ENCODE measurements around the gene LIN7C. TPM values are rescaled to one million over a fixed set of nuclear protein-coding genes. Genes with fewer than 3 reads are reported as not detected.

Gene LIN7C
- total and polyA plus RNA-seq, 2 of the 8 experiments (the other 6 are each of a cell fraction or from before 2014, with no cell fraction given): 10.5 to 42.7 TPM

- Histone ChIP-seq H2AK5ac (ENCODE audit: low read depth, low read length) (no peak overlapping the region), H4K20me1 (replicated peaks in 1 of 2; ENCODE audit: control insufficient read depth in 1 of 2, insufficient read depth in 2 of 2, low read length in 2 of 2) (peaks cover 0 to 5% of the 10 kb centered on the region in 2 experiments), H3K27ac (ENCODE audit: low read depth, low read length) (no peak overlapping the region), H3K36me3 (ENCODE audit: control insufficient read depth in 2 of 4, insufficient read depth in 4 of 4, low read length in 3 of 4) (peaks cover 6 to 43% (median 17%) of the 10 kb centered on the region in 4 experiments; a peak in 7 of 8 replicates), H4K91ac (replicated peaks; ENCODE audit: insufficient read length, low read length) (no peak overlapping the region), H2BK5ac (ENCODE audit: low read depth, low read length) (no peak overlapping the region), H3K14ac (ENCODE audit: insufficient read length) (no peak overlapping the region), H2BK12ac (ENCODE audit: low read depth, low read length) (no peak overlapping the region), H3K27me3 (replicated peaks in 1 of 4; ENCODE audit: control insufficient read depth in 3 of 4, extremely low read depth in 1 of 4, insufficient read depth in 3 of 4, low read length in 3 of 4) (no peaks in the 10 kb centered on the region), H2AFZ (ENCODE audit: low read length) (no peak overlapping the region), H2BK20ac (ENCODE audit: low read length) (no peak overlapping the region), H3K79me2 (ENCODE audit: control insufficient read depth in 1 of 2, insufficient read depth in 2 of 2, low read length in 2 of 2) (peaks cover 3 to 50% of the 10 kb centered on the region in 2 experiments), H3K79me1 (ENCODE audit: low read depth, low read length) (peaks cover 8% of the 10 kb centered on the region; the same call in 1 of the 2 replicates), H2BK120ac (replicated peaks; ENCODE audit: low read depth, low read length) (no peak overlapping the region), H3K4me1 (replicated peaks in 1 of 4; ENCODE audit: control insufficient read depth in 3 of 4, insufficient read depth in 4 of 4, low read length in 3 of 4) (peaks cover 2 to 3% (median 2%) of the 10 kb centered on the region in 4 experiments; a peak in 5 of 7 replicates), H2BK15ac (ENCODE audit: low read length) (no peak overlapping the region), H3K4me3 (ENCODE audit: extremely low read depth in 1 of 4, insufficient read depth in 2 of 4, low read depth in 3 of 4, low read length in 4 of 4) (no peak overlapping the region), H3K9ac (replicated peaks in 1 of 4; ENCODE audit: extremely low read depth in 1 of 4, low read depth in 3 of 4, low read length in 3 of 4) (no peak overlapping the region), H3K4me2 (ENCODE audit: insufficient read depth in 1 of 2, low read depth in 2 of 2, low read length in 2 of 2) (no peak overlapping the region), H3K9me3 (ENCODE audit: insufficient read depth in 2 of 2, low read depth in 1 of 2, low read length in 1 of 2) (no peaks in the 10 kb centered on the region), H4K8ac (ENCODE audit: extremely low read depth, insufficient read depth, low read length) (no peak overlapping the region), H3K23me2 (ENCODE audit: low read depth, low read length) (peaks cover 4% of the 10 kb centered on the region; the same call in 1 of the 2 replicates), H3K23ac (ENCODE audit: insufficient read length) (no peak overlapping the region), H4K5ac (ENCODE audit: insufficient read length, low read depth, low read length) (no peak overlapping the region), H3K4ac (replicated peaks; ENCODE audit: insufficient read length, low read depth, low read length) (no peak overlapping the region), H3K56ac (replicated peaks; ENCODE audit: insufficient read length, low read depth, low read length) (no peak overlapping the region), H3K18ac (ENCODE audit: extremely low read depth, low read length) (no peak overlapping the region)
- DNase-seq (ENCODE audit: low read depth in 1 of 2, low spot score in 2 of 2) (no peak), FAIRE-seq (no peak)
- ChIA-PET POLR2A (ENCODE audit: partially characterized antibody) (interaction anchor here (1.3 to 1.4 kb wide), 2 partner anchors 28 to 125 kb away, joined by 3 read pairs; partner anchors contain the start of gene LGR4), CTCF (ENCODE audit: partially characterized antibody) (interaction anchor here (1.2 to 6.4 kb wide), 3 partner anchors 16 to 205 kb away, joined by 3 to 86 read pairs (median 5); no protein-coding TSS in a partner anchor)
- TF ChIP-seq MAX (IDR thresholded peaks at IDR 0.05) (no peak), KDM4A (IDR thresholded peaks at IDR 0.05; ENCODE audit: low read depth, low read length, severe bottlenecking) (no peak), BACH1 (IDR thresholded peaks at IDR 0.05; ENCODE audit: low read length) (no peak), SIX5 (IDR thresholded peaks at IDR 0.05; ENCODE audit: low read depth, low read length) (no peak), TAF7 (optimal IDR thresholded peaks at IDR 0.05; ENCODE audit: borderline replicate concordance, low read depth, low read length) (no peak), CBX5 (IDR thresholded peaks at IDR 0.05; ENCODE audit: low read depth, low read length) (no peak), KDM1A (IDR thresholded peaks at IDR 0.05; ENCODE audit: borderline replicate concordance, low read length) (no peak), USF2 (IDR thresholded peaks at IDR 0.05; ENCODE audit: low read length) (no peak), CHD1 (IDR thresholded peaks at IDR 0.05; ENCODE audit: low read depth, low read length) (no peak), SP1 (IDR thresholded peaks at IDR 0.05; ENCODE audit: low read depth, low read length) (no peak)
Measured at GRCh38 chr11:27501100-27501499, 5.5 kb downstream of the LIN7C start.
